Small intestine (tissue), 7 donors: ENCODE results near the gene HSPB7. TPM values are rescaled to one million over a fixed set of nuclear protein-coding genes. Genes with fewer than 3 reads are reported as not detected.
A peak's percentile ranks its signal among the peaks of the same experiment; 100 is the strongest.
"Not testable (repeated sequence)": the region's sequence is repeated elsewhere in the genome, so short reads cannot be mapped to it uniquely, and the experiment has no call there.

Source experiments
- DNase-seq, 2 donors: peaks; one replicate each; pipeline versions ENCODE4 v3.0.0 to v3.0.0-alpha.2; 2013
- FAIRE-seq: peaks from 2 replicates; lab custom pipeline; 2012; peaks lifted over from hg19 to GRCh38; lab: Jason Lieb, UNC
- H3K27ac ChIP-seq, 3 donors: one replicate each; pipeline ENCODE4 v1.5.1; 2013; ENCODE audit warnings: low read length in 2 of 3, mild to moderate bottlenecking in 2 of 3, control low read depth in 1 of 3, inconsistent platforms in 1 of 3, low read depth in 1 of 3, moderate library complexity in 1 of 3
- H3K27me3 ChIP-seq, 3 donors: one replicate each; pipeline ENCODE4 v1.6.1; 2013; ENCODE audit warnings: low read length in 3 of 3, inconsistent platforms in 1 of 3; ENCODE audit not compliant: control insufficient read depth in 3 of 3, insufficient read depth in 3 of 3
- H3K36me3 ChIP-seq, 3 donors: one replicate each; pipeline ENCODE4 v1.6.1; 2013; ENCODE audit warnings: low read length in 3 of 3, inconsistent platforms in 1 of 3, low read depth in 1 of 3, mild to moderate bottlenecking in 1 of 3, moderate library complexity in 1 of 3; ENCODE audit not compliant: control insufficient read depth in 3 of 3, insufficient read depth in 2 of 3
- H3K4me1 ChIP-seq, 3 donors: one replicate each; pipeline ENCODE4 v1.6.1; 2013; ENCODE audit warnings: low read length in 2 of 3, inconsistent platforms in 1 of 3, low read depth in 1 of 3, mild to moderate bottlenecking in 1 of 3, moderate library complexity in 1 of 3; ENCODE audit not compliant: control insufficient read depth in 3 of 3, insufficient read depth in 2 of 3
- H3K4me3 ChIP-seq, 3 donors: one replicate each; pipeline ENCODE4 v1.5.1; 2013; ENCODE audit warnings: low read length in 3 of 3, control low read depth in 1 of 3, inconsistent platforms in 1 of 3, low read depth in 1 of 3, mild to moderate bottlenecking in 1 of 3, moderate library complexity in 1 of 3
- H3K9me3 ChIP-seq, 2 donors: one replicate each; pipeline ENCODE4 v1.6.1; 2013; ENCODE audit warnings: low read depth in 1 of 2, low read length in 1 of 2; ENCODE audit not compliant: control insufficient read depth in 2 of 2, insufficient read depth in 1 of 2
- WGBS, 3 donors: extraction: QIAGEN DNeasy Blood & Tissue Kit; methylation state at CpG; one replicate each; pipeline ENCODE4 v1.1.7; 2013; 5-methylcytosine and 5-hydroxymethylcytosine counted together
- polyA plus RNA-seq, 4 donors: library from polyadenylated mRNA; stranded (reverse) in 3 of 4; unstranded in 1 of 4; fragments of 200-250 nt in 3 of 4; fragments of 120-200 nt in 1 of 4; gene quantifications; one replicate each; pipeline versions ENCODE4 v1.2.1 to v1.2.3, GENCODE V29; 2013
- donor health status: healthy with polysubstance abuse.
- donor health status: control.
- donor health status: control.
- donor health status: Bipolar disorder and iron deficiency.
- donor health status: healthy.

The HSPB7 gene
- polyA plus RNA-seq, 4 donors: 1.1 to 63.5 (median 14.1) TPM

DNA sequence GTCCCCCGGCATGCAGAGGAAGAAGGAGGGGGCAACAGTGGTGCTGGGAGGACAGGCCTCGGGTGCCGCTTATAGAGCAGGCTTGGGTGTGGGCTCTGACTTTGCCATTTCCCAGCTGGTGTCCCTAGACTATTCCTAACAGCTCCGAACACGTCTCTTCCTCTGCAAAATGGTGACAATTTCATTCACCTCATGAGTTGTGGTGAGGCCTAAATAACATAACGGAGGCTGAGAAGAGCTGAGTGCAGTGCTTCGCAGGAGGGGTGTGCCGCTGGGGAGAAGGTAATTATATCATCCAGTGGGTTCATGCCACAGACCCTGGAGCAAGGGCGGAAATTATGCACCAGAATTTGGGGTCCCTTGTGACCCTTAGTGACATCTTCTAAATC lies 44.8 kb upstream of the HSPB7 start:
- 83 to 88% (median 87%) methylated on average over 9 of the region's 9 CpGs for WGBS, 3 donors
- peaks cover 0 to 42% (median 0%) of the 10 kb centered on the region in 3 donors for H3K4me1 ChIP-seq
- not testable (repeated sequence) for H3K27ac ChIP-seq, FAIRE-seq, DNase-seq, H3K4me3 ChIP-seq, H3K27me3 ChIP-seq, H3K9me3 ChIP-seq, H3K36me3 ChIP-seq

DNA sequence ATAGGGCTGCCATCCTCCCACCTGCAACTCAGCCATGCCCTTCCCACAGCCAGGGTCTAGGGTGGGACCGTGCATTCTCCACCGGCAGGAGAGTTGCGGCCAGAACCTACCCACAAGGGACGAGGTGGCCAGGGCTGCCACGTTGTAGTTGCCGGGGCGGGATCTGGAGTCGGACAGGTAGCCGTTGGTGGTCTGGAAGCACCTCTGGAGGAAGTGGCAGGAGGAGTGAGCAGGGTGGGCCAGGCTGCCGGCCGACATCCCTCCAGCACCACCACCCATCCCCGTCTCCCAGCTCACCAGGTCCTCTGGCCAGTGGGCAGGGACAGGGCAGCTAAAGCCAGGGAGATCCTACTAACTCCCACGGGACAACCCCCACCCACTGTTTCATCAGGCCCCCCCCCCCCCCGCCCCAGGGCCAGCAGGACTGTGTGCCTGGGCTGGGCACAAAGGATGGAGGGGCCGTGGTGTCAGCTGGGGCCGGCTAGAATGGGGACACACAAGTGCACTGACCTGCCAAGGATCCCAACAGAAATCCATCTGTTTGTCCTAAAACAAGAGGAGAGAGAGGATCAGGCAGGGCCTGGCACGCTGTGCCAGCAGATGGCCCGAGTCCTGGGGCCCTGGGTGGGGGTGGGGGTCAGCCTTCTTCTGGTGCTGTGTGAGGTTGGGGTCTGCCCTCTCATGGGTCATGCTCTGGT lies 44.3 kb upstream of the HSPB7 start:
- H3K4me1 ChIP-seq: peaks cover 0 to 37% (median 0%) of the 10 kb centered on the region in 3 donors
- DNase-seq, H3K4me3 ChIP-seq, H3K9me3 ChIP-seq, H3K27ac ChIP-seq, FAIRE-seq, H3K27me3 ChIP-seq, H3K36me3 ChIP-seq: not testable (repeated sequence)
- 72 to 83% (median 78%) methylated on average over 16 to 18 of the region's 18 CpGs for WGBS, 3 donors

GRCh38 chr1:16061266-16061665 lies 43.4 kb upstream of the HSPB7 start:
- H3K36me3 ChIP-seq: no peaks in the 10 kb centered on the region
- no peak for FAIRE-seq
- H3K4me3 ChIP-seq: no peak overlapping the region
- WGBS, 3 donors: 19 to 55% (median 49%) methylated on average over 2 to 3 of the region's 3 CpGs
- H3K9me3 ChIP-seq: no peaks in the 10 kb centered on the region
- H3K4me1 ChIP-seq: peaks cover 0 to 29% (median 0%) of the 10 kb centered on the region in 3 donors
- no peak for DNase-seq
- H3K27me3 ChIP-seq: no peaks in the 10 kb centered on the region
- no peak overlapping the region for H3K27ac ChIP-seq

DNA sequence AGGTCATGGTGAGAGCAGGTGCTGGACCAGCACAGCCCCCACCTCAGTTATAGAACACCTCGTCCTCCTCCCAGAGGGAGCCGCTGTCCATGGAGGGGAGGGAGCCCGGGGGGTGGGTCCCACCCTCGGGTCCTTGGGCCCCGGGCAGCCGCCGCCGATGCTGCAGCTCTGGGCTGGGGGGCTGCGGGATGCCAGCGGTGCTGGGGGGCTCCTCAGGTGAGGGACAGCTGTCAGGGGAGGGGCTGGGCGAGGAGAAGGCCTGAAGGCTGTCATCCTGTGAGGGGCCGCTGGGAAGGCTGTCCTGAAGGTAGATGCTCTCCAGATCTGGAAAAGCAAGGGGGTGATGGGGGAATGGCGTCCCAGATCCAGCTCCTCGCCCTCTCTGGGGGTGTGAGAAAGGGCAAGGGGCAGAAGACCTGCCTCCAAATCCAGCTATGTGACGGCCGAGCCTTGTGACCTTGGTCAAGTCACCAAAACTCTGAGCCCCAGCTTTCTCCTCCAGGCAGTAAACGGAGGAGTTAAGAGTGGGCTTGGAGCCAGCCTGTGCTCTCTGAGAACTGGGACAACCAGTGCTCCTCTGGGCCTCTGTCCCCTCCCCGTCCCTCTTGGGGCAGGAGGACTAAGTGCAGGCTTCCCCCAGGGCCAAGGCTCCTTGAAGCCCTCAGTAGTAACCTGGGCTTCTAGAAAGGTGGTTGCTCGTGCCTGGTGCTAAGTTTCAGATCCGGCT lies 40.7 kb upstream of the HSPB7 start:
- WGBS, 3 donors: 61 to 69% (median 61%) methylated on average over 12 to 17 of the region's 20 CpGs
- not testable (repeated sequence) for DNase-seq, H3K36me3 ChIP-seq, H3K27me3 ChIP-seq, FAIRE-seq, H3K4me3 ChIP-seq, H3K9me3 ChIP-seq, H3K27ac ChIP-seq
- peaks cover 0 to 13% (median 0%) of the 10 kb centered on the region in 3 donors for H3K4me1 ChIP-seq

DNA sequence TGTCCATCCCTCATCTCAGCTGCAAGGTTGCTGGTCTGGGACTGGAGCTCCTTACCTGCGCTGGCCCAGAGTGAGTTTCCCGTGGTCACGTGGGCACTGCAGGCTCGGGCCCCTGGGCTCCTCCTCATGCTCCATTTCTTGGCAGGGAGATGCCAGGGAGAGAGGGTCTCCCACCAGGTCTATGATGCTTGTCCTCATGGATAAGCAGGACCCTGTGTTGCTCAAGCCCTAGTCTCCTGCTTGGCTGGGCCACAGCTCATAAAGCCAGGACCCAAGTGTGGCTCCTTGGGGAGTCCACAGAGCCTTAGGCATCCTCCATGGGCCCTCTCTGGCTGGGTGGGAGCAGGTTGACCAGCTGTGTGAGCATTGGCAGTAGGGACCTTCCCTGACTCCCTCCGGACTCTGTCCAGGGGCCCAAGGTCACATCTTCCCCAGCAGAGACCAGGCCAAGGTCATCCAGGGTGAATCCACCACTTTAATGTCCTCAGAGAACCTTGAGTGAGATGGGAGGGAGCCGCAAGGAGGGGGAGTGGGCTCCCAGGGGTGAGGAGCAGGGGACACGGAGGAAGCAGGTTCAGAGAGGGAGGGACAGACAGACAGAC lies 39.6 kb upstream of the HSPB7 start:
- peaks cover 0 to 13% (median 0%) of the 10 kb centered on the region in 3 donors for H3K4me1 ChIP-seq
- WGBS, 3 donors: 62 to 68% (median 68%) methylated on average over 4 to 7 of the region's 7 CpGs
- not testable (repeated sequence) for DNase-seq, H3K4me3 ChIP-seq, H3K27ac ChIP-seq, FAIRE-seq, H3K36me3 ChIP-seq, H3K27me3 ChIP-seq, H3K9me3 ChIP-seq

GRCh38 chr1:16056521-16056912 lies 38.7 kb upstream of the HSPB7 start:
- H3K27me3 ChIP-seq, H3K27ac ChIP-seq, FAIRE-seq, H3K36me3 ChIP-seq, DNase-seq, H3K4me3 ChIP-seq, H3K9me3 ChIP-seq: not testable (repeated sequence)
- peaks cover 0 to 13% (median 0%) of the 10 kb centered on the region in 3 donors for H3K4me1 ChIP-seq
- 40 to 55% (median 44%) methylated on average over 2 to 4 of the region's 4 CpGs for WGBS, 3 donors

DNA sequence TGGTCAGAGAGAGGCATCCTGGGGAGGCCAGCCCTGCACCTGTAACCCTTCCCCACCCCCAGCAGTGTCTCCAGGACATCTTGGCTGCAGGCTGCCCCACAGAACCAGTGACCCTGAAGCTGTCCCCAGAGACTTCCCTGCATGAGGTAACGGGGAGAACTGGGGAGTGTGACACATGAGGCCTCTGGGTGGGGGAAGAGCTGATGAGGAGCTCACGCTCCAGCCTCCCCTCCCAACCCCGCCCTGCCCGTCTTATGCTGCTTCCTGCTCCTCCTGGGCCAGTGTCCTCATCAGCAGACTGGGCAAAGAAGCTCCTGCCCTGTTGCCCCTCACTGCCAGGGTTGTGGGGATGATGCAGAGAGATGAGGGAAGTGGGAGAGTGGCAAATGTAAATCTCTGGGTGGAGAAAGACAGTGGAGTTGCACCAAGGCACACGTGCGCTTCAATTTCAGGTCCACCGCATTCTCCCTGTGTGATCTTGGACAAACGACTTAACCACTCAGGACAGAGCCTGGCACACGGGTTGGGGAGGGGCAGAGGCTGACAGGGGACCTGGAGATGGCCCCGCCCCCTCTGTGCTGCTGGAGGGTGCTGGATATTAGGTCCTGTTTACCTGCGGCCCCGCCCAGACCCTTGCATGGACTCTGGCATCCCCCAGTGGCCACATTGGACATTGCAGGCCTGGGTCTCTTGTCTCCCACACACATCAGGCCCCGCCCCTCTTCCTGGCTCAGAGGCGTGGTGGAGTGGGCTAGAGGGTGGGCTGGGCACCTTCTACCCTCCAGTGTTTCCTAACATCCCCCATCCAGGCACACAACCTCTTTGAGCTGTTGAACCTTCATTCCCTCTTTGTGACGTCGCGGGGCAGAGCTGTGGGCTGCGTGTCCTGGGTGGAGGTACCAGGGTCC lies 38.0 kb upstream of the HSPB7 start:
- FAIRE-seq (no peak), DNase-seq (peak; percentile 83 to 92)
- Histone ChIP-seq H3K9me3 (no peaks in the 10 kb centered on the region), H3K4me1 (peaks cover 0 to 6% (median 0%) of the 10 kb centered on the region in 3 donors), H3K27me3 (no peaks in the 10 kb centered on the region), H3K27ac (no peak overlapping the region), H3K4me3 (no peak overlapping the region), H3K36me3 (no peaks in the 10 kb centered on the region)
- 29 to 36% (median 33%) methylated on average over 16 to 18 of the region's 18 CpGs for WGBS, 3 donors
